IMR-90 (cell line): ENCODE measurements around the gene WWP2. TPM values are rescaled to one million over a fixed set of nuclear protein-coding genes. Genes with fewer than 3 reads are reported as not detected.

Experiments
- ATAC-seq: fragments of 200-7000 bp; cut with Tn5 transposase; 2 replicates; pipeline ENCODE4 v1.9.1; 2020; ENCODE audit warnings: low read depth, mild to moderate bottlenecking, moderate library complexity
- BruUV-seq: library from RNA; stranded (reverse); fragments of 400-500 nt; replicated peaks from 2 replicates; lab custom pipeline; 2021; lab: Mats Ljungman, UMichigan
- CTCF ChIA-PET: fragments of 300-600 bp; formaldehyde crosslinking; extraction: SDS; loops from one replicate; lab custom pipeline; 2021; ENCODE audit warnings: antibody characterized with exemption; lab: Yijun Ruan, JAX
- POLR2A ChIA-PET: fragments of 300-600 bp; sonication (Branson Sonifier 250); formaldehyde crosslinking; loops from one replicate; lab custom pipeline; 2022; ENCODE audit warnings: antibody characterized with exemption; ENCODE audit not compliant: unreplicated experiment; lab: Charles Lee
- DNase-seq: peaks from one replicate; pipeline ENCODE4 v3.0.0; 2013
- H2AFZ ChIP-seq: replicated peaks from 2 replicates; pipeline ENCODE3; 2013; ENCODE audit warnings: low read length, mild to moderate bottlenecking; ENCODE audit not compliant: poor library complexity
- H2AK5ac ChIP-seq: 2 replicates; pipeline ENCODE4 v1.6.1; 2013; ENCODE audit warnings: low read depth, low read length, inconsistent platforms
- H2AK9ac ChIP-seq: replicated peaks from 2 replicates; pipeline ENCODE3; 2013; ENCODE audit warnings: mild to moderate bottlenecking, low read depth, low read length, moderate library complexity; ENCODE audit not compliant: poor library complexity
- H2BK120ac ChIP-seq: 2 replicates; pipeline ENCODE4 v1.6.1; 2013; ENCODE audit warnings: low read depth, low read length, inconsistent platforms
- H2BK15ac ChIP-seq: 3 replicates; pipeline ENCODE4 v1.6.1; 2013; ENCODE audit warnings: low read depth, low read length, inconsistent platforms
- H2BK20ac ChIP-seq: 2 replicates; pipeline ENCODE4 v1.6.1; 2013; ENCODE audit warnings: low read depth, mild to moderate bottlenecking, inconsistent platforms, low read length, moderate library complexity
- H2BK5ac ChIP-seq: 2 replicates; pipeline ENCODE4 v1.6.1; 2013; ENCODE audit warnings: mild to moderate bottlenecking, low read depth, low read length, inconsistent platforms; ENCODE audit not compliant: poor library complexity, severe bottlenecking
- H3K14ac ChIP-seq: replicated peaks from 2 replicates; pipeline ENCODE4 v1.6.1; 2013; ENCODE audit warnings: low read depth, low read length, inconsistent platforms
- H3K18ac ChIP-seq: 2 replicates; pipeline ENCODE4 v1.6.1; 2013; ENCODE audit warnings: low read depth, low read length, control low read depth
- H3K23ac ChIP-seq: 2 replicates; pipeline ENCODE4 v1.6.1; 2013; ENCODE audit warnings: low read depth, low read length, inconsistent platforms
- H3K27ac ChIP-seq: 2 replicates; pipeline ENCODE4 v1.5.1; 2013; ENCODE audit warnings: mild to moderate bottlenecking, control low read depth, low read length; ENCODE audit not compliant: insufficient read depth
- H3K27me3 ChIP-seq: 2 replicates; pipeline ENCODE4 v1.6.1; 2013; ENCODE audit warnings: low read length; ENCODE audit not compliant: control insufficient read depth, insufficient read depth
- H3K36me3 ChIP-seq: 2 replicates; pipeline ENCODE4 v1.6.1; 2013; ENCODE audit warnings: low read length, mixed read lengths; ENCODE audit not compliant: control insufficient read depth, insufficient read depth
- H3K4ac ChIP-seq: 2 replicates; pipeline ENCODE4 v1.6.1; 2013; ENCODE audit warnings: low read depth, low read length, inconsistent platforms
- H3K4me1 ChIP-seq: 2 replicates; pipeline ENCODE4 v1.6.1; 2013; ENCODE audit warnings: low read length, mixed read lengths; ENCODE audit not compliant: control insufficient read depth, insufficient read depth
- H3K4me2 ChIP-seq: 2 replicates; pipeline ENCODE4 v1.6.1; 2013; ENCODE audit warnings: low read depth, mild to moderate bottlenecking, control low read depth, low read length, moderate library complexity
- H3K4me3 ChIP-seq: 2 replicates; pipeline ENCODE4 v1.5.1; 2013; ENCODE audit warnings: low read depth, mild to moderate bottlenecking, control low read depth, low read length, moderate library complexity; ENCODE audit not compliant: insufficient read depth
- H3K56ac ChIP-seq: 2 replicates; pipeline ENCODE4 v1.6.1; 2013; ENCODE audit warnings: low read length, inconsistent platforms; ENCODE audit not compliant: insufficient read depth; ENCODE audit errors: extremely low read depth
- H3K79me1 ChIP-seq, 2 experiments: 2 replicates each; pipeline ENCODE4 v1.6.1; 2013; ENCODE audit warnings: low read length in 2 of 2, inconsistent platforms in 1 of 2, low read depth in 1 of 2
- H3K9ac ChIP-seq: 2 replicates; pipeline ENCODE4 v1.6.1; 2013; ENCODE audit warnings: low read depth, low read length, control low read depth
- H3K9me1 ChIP-seq: 2 replicates; pipeline ENCODE4 v1.6.1; 2013; ENCODE audit warnings: low read length, inconsistent platforms; ENCODE audit not compliant: insufficient read depth
- H3K9me3 ChIP-seq: 2 replicates; pipeline ENCODE4 v1.6.1; 2013; ENCODE audit warnings: low read length; ENCODE audit not compliant: control insufficient read depth, insufficient read depth
- H4K20me1 ChIP-seq: 2 replicates; pipeline ENCODE4 v1.6.1; 2013; ENCODE audit warnings: low read length, inconsistent platforms; ENCODE audit not compliant: insufficient read depth
- H4K5ac ChIP-seq: 2 replicates; pipeline ENCODE4 v1.6.1; 2013; ENCODE audit warnings: mild to moderate bottlenecking, low read depth, low read length, control low read depth
- H4K8ac ChIP-seq, 2 experiments: 2 replicates each; pipeline ENCODE4 v1.6.1; 2013; ENCODE audit warnings: low read depth in 2 of 2, low read length in 2 of 2, control low read depth in 1 of 2, inconsistent platforms in 1 of 2
- H4K91ac ChIP-seq: 2 replicates; pipeline ENCODE4 v1.6.1; 2013; ENCODE audit warnings: low read depth, low read length, inconsistent platforms; ENCODE audit not compliant: insufficient read depth
- CHD1 ChIP-seq: IDR thresholded peaks from 2 replicates; pipeline ENCODE4 v1.6.1; 2012; ENCODE audit warnings: low read depth, low read length, improper control_type of control experiment
- FOS ChIP-seq: fragments of 150-350 bp; IDR thresholded peaks from 2 replicates; pipeline ENCODE4 v1.6.1; 2016; ENCODE audit warnings: low read depth, low read length
- NFE2L2 ChIP-seq: fragments of 150-350 bp; IDR thresholded peaks from 2 replicates; pipeline ENCODE4 v1.6.1; 2016; ENCODE audit warnings: low read depth, mild to moderate bottlenecking, low read length
- SMC3 ChIP-seq: fragments of 150-350 bp; IDR thresholded peaks from 2 replicates; pipeline ENCODE4 v1.6.1; 2016; ENCODE audit warnings: low read depth, mild to moderate bottlenecking, antibody characterized with exemption, low read length, moderate library complexity
- WGBS, 2 experiments: methylation state at CpG; one replicate each; pipeline versions ENCODE4 v1.1.5 to v1.1.7; 2013; ENCODE audit warnings: missing lambda C conversion rate in 2 of 2; ENCODE audit not compliant: insufficient read length in 1 of 2; ENCODE audit errors: extremely low coverage in 2 of 2; 5-methylcytosine and 5-hydroxymethylcytosine counted together
- dilution Hi-C: fragments of 300-500 bp; cut with HindIII; formaldehyde crosslinking; loops from one replicate; pipeline ENCODE4 v1.14.3; 2018; ENCODE audit warnings: low sequenced_read_pairs; ENCODE audit not compliant: unreplicated experiment
- in situ Hi-C: fragments of 300-500 bp; cut with MboI; formaldehyde crosslinking; loops from 3 replicates; pipeline ENCODE4 v1.14.3; 2019; ENCODE audit warnings: low sequenced_read_pairs, inconsistent platforms, mixed read lengths
- intact Hi-C: fragments of 100-400 bp; cut with micrococcal nuclease; formaldehyde crosslinking; loops from 2 replicates; pipeline ENCODE4 v1.10.0; 2022
- polyA plus RNA-seq, 3 experiments: library from polyadenylated mRNA; depleted of rRNA; stranded (reverse); fragments of >200 nt; gene quantifications; 2 replicates each; pipeline ENCODE4 v1.2.3, GENCODE V29; 2012; ENCODE audit warnings: low replicate concordance in 1 of 3
- total RNA-seq: library from RNA; depleted of rRNA; stranded (reverse); fragments of >200 nt; gene quantifications from 2 replicates; pipeline ENCODE4 v1.2.3, GENCODE V29; 2012
- TF ChIP-seq, protein P1 (sequence below): fragments of 150-350 bp; IDR thresholded peaks from 2 replicates; pipeline ENCODE4 v1.6.1; 2017; ENCODE audit warnings: mild to moderate bottlenecking, antibody characterized with exemption, low read length, low read depth

WWP2 gene
- total and polyA plus RNA-seq, 2 of the 4 experiments (the other 2 are of a cell fraction) = 12.7 to 13.7 TPM

DNA sequence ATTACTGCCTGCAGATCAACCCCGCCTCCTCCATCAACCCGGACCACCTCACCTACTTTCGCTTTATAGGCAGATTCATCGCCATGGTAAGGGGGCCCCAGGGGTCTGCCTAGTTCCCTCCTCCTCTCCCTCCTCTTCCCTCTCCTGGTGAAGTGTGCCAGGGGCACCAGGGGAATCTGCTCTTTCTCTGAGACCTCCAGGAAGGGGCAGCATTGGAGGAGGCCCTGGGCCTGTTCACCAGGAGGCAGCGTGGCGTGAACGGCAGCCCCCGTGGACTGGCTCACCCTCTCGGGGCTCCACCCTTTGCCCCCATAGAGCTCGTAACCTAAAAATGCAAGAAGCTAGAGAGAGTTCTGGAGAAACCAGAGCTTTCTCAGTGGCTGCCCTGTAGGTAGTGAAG, 171.9 kb downstream of the WWP2 start:
- Histone ChIP-seq H3K18ac (no peak overlapping the region), H3K79me1 (no peaks in the 10 kb centered on the region), H2BK15ac (no peak overlapping the region), H4K20me1 (no peaks in the 10 kb centered on the region), H2BK20ac (no peak overlapping the region), H3K4me3 (no peak overlapping the region), H3K4me2 (no peak overlapping the region), H2AK9ac (no peak overlapping the region), H3K9ac (no peak overlapping the region), H3K27me3 (no peaks in the 10 kb centered on the region), H4K5ac (no peak overlapping the region), H3K36me3 (peaks cover 51% of the 10 kb centered on the region), H2AK5ac (no peak overlapping the region), H3K14ac (no peak overlapping the region), H3K9me1 (no peaks in the 10 kb centered on the region), H3K23ac (no peak overlapping the region), H3K27ac (no peak overlapping the region), H3K9me3 (no peaks in the 10 kb centered on the region), H4K8ac (no peak overlapping the region), H2BK120ac (no peak overlapping the region), H3K4ac (no peak overlapping the region), H2AFZ (no peak overlapping the region), H3K56ac (no peak overlapping the region), H4K91ac (no peak overlapping the region), H3K4me1 (peaks cover 2% of the 10 kb centered on the region; the same call in 1 of the 2 replicates), H2BK5ac (no peak overlapping the region)
- no CpG with 5 or more reads among the region's 10 CpGs for whole genome bisulfite sequencing, 2 experiments
- ChIA-PET CTCF (no interaction called here), POLR2A (no interaction called here)
- intact Hi-C loops (loop anchor here (5.0 kb wide), 1 partner anchor 222 kb away; no protein-coding TSS in a partner anchor), dilution Hi-C loops (no loop called here), in situ Hi-C loops (loop anchor here (5.0 kb wide), 1 partner anchor 137 kb away; no protein-coding TSS in a partner anchor)
- no peak for ATAC-seq
- BruUV-seq = no TSS peak
- no peak for DNase-seq
- TF ChIP-seq NFE2L2 = no peak
- TF ChIP-seq, protein P1, sequence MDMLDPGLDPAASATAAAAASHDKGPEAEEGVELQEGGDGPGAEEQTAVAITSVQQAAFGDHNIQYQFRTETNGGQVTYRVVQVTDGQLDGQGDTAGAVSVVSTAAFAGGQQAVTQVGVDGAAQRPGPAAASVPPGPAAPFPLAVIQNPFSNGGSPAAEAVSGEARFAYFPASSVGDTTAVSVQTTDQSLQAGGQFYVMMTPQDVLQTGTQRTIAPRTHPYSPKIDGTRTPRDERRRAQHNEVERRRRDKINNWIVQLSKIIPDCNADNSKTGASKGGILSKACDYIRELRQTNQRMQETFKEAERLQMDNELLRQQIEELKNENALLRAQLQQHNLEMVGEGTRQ = no peak
- TF ChIP-seq SMC3 = no peak
- TF ChIP-seq CHD1 = no peak
- no peak for TF ChIP-seq FOS
